Muscle of arm (tissue), 12 donors: ENCODE data around the gene AGPAT3. TPM values are rescaled to one million over a fixed set of nuclear protein-coding genes. Genes with fewer than 3 reads are reported as not detected.
A peak's percentile ranks its signal among the peaks of the same experiment; 100 is the strongest.

Source experiments
- DNase-seq: peaks from one replicate; pipeline ENCODE4 v3.0.0-alpha.2; 2013
- polyA plus RNA-seq, 12 donors: library from polyadenylated mRNA; unstranded; fragments of 120-200 nt; gene quantifications; one replicate each; pipeline ENCODE4 v1.2.1, GENCODE V29; 2013; ENCODE audit not compliant: insufficient read length in 12 of 12

Gene AGPAT3
- polyA plus RNA-seq, 12 donors, result 24.1 to 37.3 (median 29.2) TPM; not detected in 1

DNA sequence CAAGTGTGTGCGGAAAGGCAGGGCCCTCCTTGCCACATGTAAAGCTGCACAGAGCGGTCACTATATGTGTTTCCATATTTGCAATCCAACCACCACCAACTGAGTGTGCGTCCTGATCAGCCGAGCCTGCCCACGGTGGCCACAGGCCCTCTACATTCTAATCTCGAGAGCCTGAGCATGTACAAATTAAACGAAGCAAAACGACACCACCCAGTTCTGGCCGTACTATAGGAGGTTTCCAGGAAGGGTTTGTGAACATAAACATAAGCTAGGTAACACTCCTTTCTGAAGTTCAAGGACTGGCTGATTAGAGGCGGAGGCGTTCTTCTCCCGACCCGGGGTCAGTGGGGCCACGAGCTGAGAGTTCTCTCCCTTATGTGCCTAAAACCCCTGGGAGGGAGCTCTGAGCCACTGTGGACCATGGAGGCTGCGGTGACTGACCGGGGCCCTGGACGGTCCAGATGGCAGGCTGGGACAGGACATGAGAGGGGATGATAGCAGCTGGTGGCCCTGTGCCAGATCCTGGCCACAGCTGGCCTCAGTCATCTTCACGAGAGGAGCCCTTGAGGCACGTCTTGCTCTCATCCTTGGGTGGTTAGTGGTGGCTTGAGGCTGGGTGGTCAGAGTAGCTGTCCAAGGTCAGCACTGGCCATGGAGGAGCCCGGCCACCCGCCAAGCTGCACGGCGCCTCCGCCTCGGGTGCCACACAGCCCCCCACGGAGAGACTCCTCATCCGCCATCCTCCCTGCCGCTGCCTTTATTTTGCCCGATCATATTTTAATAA is 108.0 kb downstream of the AGPAT3 start:
- no peak for DNase-seq

DNA sequence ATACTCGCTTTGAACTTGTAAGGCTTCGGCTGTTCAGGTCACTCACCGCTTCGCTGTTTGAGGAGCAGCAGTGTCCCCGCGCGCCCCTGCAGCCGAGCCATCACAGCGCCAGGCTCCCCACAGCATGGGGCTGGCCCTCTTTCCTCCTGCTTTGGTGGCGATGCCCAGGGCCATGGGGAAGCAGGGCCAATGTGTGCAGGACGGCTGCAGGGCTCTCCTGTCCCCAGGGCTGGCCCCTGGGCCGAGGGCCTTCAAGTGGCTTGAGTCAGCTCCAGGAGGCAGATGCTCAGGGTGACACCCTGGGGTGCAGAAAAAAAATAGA is 108.6 kb downstream of the AGPAT3 start:
- no peak for DNase-seq

DNA sequence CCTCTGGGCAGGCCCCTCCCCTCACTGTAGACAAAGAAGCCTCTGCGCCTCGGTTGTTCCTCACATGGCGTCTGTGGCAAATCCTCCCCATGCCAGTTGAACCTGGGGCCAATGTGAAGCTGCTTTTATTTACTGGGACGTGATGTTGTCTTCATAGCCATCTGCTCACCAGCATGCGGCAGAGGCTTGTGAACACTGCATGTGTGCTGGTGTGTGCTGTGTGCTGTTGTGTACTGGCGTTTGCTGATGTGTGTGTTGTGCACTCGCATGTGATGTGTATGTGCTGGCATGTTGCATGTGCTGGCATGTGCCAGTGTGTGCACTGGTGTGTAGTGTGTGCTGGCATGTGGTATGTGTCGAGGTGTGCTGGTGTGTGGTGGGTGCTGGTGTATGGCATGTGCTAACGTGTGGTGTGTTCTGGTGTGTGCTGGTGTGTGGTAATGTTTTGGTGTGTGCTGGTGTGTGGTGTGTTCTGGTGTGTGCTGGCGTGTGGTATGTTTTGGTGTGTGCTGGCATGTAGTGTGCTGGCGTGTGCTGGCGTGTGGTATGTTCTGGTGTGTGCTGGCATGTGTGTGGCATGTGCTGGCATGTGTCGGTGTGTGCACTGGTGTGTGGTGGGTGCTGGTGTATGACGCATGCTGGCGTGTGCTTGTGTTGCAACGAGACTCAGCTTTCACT is 109.9 kb downstream of the AGPAT3 start:
- no peak for DNase-seq

DNA sequence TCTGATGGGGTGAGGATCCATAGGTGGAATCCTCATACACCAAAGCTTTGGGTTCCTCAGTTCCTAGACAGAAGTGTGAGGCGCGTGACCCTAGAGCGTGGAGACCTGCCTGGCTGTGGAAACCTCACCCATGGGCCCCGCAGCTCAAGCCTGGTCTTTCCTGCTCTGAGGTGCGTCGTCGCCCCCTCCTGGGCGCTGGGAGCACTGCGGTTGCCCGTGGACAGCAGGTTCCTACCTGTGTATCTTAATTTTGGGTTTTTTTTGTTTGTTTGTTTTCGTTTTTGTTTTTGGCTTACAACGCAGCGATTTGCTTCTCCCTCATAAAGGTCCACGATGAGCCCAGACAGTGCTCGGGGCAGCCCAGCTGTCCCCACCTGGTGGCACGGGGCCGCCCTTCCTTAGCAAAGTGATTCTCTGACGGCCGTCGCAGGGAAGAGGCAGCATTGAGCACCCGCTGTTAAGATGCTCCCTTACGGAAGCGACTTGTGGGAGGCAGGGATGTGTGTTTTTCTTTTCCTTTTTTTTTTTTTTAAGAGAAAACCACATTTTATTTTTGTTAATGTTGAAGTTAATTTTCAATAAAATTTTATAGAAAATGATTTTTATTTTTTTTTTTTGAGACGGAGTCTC is 110.6 kb downstream of the AGPAT3 start:
- peak; percentile 66 for DNase-seq

DNA sequence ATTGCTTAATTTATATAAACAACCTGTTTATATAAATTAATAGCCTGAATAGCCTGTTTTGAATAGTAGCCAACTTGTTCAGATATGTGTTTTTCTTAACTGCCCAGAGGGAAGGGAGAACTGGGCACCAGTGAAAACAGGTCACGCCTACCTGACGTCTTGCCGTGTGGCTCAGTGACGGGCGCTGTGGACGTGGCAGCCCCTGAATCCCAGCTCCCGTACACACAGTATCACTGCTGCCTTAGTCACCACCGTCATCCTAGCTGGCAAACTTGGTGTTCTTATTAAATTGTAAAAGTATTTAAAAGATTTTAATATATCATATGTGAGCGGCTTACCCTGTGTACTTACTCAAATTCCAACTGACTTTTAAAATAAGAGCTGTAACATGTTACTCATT is 111.6 kb downstream of the AGPAT3 start:
- DNase-seq, result no peak

DNA sequence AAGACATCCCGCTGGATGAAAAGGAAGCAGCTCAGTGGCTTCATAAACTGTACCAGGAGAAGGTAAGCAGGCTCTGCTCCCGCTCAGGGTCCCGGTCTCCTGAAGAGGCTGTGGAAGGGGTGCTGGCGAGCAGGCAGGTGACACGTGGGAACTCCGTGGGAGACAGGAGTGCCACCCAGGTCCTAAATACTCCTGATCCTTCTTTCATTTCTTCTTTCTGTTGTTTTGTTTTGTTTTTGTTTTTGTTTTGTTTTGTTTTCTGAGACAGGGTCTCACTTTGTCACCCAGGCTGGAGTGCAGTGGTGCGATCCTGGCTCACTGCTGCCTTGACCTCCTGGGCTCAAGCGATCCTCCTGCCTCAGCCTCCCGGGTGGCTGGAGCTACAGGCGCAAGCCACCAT is 113.0 kb downstream of the AGPAT3 start:
- DNase-seq, result no peak

DNA sequence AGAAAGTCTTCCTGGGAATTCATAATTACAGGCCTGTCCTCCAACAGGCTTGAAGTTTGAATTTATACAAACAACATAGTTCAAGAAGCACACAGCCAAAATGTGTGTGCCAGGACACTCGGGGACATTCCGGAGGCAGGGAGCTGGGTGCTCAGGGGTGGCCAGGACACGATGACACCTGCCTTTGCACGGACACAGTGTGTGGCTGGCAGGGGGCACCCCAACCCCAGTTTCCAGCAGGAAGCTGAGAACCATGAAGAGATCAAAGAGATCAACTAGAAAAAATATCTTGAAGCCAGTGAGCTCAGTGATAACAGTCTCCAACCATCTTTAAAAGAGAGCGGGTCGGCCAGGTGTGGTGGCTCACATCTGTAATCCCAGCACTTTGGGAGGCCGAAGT is 114.6 kb downstream of the AGPAT3 start:
- DNase-seq, result no peak

DNA sequence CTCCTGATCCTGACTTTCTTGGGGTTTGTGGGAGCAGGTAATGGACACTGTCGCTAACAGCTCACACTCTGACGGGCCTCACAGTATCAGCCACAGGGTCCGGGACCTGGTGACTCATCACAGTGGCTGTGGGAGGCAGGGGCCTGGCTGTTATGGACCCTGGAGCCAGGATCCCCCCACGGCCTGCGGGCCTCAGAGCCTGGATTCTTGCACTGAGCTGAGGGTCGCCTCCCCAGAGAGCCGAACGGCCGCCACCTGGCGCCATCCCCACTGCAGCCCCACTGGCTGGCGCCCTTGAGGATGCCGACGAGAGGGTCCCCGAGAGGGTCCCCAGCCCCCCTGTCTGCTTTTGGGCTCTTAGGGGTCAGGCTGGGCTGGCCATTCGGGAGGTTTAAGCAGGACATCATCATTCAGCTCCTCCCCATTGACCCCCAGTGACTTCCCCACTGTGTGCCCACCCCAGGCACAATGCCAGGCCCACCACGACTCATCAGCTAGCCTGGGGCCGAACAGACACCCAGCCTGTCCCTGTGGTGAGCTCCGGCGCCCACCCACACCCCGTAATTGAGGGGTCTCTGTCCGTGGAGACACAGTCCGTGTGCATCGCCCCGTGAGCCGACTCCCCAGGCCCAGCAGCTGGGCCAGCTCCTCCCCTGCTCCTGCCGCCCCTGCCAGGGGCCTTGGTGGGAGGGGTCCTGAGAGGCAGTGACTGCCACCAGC is 116.3 kb downstream of the AGPAT3 start:
- no peak for DNase-seq

DNA sequence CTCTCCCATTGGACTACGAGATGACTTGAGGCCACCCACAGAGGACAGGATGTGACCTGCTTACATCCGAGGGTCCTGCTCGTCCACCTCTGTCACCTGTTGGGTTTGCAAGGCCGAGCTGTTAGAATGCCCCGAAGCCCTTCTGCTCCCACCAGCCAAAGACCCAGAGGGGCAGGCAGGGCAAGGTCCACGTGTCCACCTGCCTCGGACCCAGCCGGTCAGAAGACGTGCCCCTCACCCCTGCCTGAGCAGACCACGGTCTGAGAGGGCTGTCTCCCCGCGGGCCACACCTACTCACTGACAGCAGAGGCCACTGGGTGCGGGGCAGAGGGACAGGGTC is 116.8 kb downstream of the AGPAT3 start:
- no peak for DNase-seq

DNA sequence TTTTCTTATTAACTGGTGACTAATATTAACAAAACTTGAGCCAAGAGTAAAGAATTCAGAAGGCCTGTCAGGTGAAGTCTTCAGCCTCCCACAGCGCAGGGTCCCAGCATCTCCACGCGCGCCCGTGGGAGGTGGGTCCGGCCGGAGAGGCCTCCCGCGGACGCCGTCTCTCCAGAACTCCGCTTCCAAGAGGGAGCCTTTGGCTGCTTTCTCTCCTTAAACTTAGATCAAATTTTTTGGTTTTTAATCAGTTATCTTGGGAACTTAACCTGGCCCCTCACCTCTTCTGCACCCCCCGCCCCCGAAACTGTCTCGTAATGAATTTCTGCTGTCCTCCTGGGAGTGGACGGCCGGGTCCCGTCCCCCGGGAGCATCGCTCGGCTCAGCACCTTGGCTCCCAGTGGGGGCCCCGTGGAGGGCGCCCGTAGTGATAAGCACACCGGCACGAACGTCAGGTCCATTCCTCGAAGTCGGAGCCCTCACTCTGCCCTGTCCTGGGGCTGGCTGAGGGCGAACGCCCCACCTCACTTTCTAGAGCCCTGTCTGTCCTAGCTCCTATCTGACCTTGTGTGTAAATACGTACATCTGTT is 117.6 kb downstream of the AGPAT3 start:
- no peak for DNase-seq

DNA sequence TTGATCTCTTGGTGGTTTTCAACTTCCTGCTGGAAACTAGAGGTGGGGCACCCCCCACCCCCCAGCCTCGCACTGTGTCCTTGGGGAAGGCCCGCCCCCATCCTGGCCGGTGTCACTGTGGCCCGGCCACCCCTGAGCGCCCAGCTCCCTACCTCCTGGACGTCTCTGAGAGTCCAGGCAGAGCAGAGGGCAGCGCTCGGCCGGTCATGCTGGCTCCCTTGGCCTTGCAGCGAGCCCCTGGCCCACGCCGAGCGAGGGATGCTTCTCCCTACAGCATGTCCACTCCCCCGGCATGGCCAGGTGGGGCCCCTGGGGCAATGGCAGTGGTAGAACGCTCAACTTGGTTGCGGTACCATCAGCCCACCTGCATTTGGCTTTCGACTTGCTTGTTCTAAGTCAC is 118.4 kb downstream of the AGPAT3 start:
- no peak for DNase-seq

DNA sequence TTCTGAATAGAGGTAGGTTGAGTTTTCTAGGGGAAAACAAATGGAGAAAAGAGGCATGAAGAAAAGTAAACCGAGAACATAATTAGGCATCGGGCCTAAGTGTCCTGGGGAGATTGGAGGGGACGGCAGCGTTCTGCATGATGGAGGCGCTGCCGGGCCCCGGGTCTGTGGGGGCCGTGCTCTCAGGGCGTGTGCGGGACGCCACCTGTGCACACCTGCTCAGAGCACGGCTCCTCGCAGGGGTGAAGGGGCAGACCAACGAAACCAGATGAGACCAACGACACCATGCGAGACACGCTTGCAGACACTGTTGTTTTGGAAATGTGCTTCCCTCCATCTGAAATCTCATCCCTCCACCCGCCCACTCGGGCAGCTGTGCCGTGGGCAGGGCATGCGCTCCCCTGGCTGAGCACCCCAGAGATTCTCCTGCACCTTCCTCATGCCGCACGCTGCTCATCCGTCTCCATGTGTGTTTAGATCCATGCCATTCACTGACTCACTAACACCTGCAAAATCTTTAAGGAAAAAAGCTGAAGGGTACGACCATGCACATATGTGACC is 118.9 kb downstream of the AGPAT3 start:
- DNase-seq, result no peak

DNA sequence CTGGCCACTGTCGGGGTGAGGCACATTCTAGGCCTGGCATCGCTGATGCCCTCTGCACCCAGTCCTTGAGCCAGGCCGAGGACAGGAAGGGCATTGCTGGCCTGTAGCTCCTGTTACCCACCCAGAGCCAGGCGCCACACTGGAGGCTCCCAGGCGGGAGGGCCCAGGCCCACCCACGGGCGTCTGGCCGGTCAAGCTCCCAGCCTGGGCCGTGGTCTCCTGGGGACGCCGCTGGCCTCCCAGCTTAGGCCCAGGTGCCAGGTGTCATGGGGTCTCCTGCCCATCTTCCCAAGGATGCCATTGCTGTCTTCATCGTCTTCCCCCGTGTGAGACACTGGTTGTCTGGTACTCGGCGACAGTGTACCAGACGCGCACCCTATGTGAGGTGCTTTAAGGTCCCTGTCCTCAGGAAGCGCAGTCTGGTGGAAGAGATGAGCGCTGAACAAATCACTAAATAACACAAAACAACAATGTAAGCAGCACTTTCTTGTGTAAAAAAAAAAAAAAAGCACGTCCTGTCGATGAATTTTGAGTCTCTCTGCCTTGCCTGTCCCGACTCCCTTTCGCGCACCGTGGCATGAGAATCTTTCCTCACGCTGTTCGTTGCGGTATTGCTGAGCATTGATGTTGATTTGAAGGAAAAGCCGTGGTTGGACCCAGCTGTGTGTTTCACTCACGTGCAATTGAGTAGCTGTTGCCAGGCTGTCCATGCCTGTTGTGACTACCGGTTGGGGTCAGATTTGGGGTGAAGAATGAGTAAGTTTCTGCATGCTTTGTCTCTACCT is 120.1 kb downstream of the AGPAT3 start:
- DNase-seq, result no peak

DNA sequence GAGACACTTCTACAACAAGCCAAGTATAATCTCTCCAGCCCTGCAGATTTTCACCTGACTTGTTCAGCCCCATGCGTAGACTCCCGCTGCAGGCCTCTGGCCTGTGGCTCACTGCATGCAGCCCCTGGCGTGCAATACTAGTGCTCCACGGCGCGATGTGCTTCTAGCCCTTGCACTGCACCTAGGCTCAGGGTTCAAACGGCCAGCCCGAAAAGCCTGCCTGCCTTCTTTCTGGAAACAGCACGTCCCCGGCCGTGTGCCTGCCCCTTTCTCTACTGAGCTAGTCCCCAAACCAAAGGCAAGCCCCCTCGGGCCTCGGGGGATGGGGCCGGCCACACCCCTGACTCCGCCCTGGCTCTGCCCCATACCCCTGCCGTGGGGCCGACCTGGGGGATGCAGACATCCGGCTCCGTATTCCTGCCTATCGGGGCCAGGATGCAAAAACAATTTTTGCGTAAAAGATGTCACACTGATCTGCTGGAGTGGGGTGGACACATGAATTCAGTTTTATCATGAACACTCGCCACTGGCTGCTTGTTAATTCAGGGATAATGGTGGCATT is 120.7 kb downstream of the AGPAT3 start:
- no peak for DNase-seq

DNA sequence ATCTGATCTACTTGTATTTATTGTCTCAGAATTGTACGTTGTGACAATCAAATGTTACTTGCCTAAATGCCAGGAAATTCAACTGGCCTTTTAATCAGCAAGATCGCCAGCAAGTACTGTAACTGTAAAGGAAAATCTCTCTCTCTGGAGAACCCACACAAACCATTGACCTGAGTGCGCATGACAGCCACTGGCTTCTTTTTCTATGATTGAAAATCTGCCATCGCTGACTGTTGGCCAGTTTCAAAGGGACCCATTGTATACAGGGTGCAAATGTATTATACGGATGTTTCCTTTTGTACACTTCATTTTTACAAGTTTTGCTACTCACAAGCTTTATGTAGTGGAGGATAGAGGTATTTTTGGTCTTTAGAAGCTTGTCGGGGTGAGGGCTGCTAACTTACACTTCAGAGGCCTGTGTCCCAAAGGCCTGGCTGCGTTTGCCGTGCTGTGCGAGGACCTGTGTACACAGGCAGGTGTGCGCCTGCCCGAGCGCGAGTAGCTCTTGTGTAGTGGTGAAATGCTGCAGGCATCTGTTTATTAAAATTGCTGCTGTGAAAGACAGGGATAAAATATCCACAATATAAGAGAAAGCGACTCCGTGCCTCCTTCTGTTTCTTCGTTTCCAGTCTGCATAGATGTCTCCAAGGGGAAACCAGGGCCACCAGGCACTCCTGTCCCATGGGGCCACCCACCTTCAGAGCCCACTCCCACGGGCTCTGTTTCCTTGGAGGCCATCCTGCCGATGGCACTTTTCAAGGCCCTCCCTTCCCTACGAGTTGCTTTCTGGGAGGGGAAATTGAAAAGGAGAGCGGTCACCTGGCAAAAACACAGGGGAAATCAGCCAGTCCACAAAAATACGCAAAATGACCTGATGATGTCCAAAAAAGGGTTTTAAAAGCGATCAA is 121.8 kb downstream of the AGPAT3 start:
- DNase-seq, result no peak

DNA sequence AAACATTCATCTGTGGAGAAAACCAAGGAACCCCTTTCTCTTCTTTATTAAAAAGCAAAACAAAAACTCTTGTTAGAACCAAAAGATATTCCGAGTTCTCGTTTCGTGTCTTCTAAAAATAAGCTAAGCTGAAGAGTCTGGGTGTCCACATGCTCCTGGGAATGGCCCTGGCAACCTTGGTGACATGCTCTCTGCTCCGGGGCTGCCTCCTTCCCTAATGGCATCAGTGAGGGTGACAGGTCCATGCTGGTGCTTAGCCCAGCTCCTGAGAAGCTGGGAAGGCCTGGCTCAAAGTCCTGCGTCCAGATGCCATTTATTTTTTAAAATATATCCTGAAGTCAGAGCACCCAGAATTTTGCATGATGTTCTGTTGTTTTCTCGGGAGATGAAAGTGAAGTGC is 122.5 kb downstream of the AGPAT3 start:
- no peak for DNase-seq

DNA sequence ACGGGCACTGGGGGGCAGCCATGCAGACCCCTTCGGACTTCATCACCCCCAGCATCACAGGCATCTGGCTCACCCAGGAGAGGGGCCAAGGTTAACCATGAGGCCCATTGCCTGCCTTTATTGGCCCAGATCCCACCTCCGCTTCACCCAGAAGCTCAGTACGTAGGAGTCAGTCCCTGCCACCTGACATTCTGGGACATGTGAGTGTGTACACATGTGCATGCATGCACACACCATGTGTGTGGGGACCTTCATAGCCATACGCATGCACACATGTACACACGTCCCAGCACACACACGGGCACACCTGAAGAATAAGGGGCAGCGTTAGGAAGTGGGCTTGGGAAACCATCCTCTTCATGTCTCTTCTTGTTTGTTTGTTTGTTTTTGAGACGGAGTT is 123.0 kb downstream of the AGPAT3 start:
- DNase-seq, result no peak

DNA sequence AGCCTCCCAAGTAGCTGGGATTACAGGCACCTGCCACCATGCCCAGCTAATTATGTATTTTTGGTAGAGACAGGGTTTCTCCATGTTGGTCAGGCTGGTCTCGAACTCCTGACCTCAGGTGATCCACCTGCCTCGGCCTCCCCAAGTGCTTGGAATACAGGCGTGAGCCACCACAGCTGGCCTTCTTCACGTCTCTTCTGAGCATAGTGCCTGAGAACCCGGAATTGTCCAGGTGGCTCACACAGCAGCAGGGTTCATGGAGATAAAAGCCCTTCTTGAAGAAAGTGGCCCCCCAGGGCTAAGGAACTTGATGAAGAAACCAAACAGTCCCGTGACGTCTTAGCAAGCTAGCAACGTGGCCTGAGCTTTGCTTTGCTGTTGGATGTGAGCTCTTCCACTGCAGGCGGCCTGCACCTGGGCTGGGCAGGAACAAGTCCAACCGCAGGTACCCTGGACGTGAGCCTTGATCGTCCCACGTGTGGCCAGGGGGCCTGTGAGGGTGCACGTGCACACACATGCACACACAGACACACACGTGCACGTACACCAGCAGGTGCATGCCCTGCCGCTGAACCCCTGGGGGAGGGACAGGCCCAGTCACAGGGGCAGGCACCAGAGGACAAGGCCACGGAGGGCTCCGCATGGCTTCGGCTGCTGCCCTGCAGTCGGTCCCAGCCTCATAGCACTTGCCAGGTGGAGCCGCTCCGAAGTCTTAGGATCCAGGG is 123.6 kb downstream of the AGPAT3 start:
- DNase-seq, result no peak

DNA sequence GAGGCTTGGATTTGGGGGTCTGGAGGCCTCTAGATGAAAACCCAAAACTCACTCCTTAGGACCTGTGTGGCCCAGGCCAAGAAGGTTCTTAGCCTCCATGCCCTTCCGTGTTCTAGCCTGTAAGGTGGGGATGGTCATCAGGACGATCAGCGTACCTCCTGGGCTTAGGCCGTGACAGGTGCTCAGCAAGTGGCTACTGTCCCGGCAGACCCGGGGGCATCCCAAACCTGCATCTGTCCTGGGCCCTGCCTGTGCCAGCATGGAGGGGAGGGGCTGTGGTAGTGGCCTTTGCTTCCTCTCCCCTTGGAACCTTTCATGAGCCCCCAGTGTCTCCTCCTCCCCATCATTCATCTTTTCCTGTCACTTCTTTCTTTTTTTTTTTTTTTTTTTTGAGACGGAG is 124.4 kb downstream of the AGPAT3 start:
- no peak for DNase-seq
